GM19351 (cell line): ENCODE results near the gene MAGI1.
A peak's percentile ranks its signal among the peaks of the same experiment; 100 is the strongest.

Source experiments
- ATAC-seq: cut with Tn5 transposase; IDR thresholded peaks from one replicate; pipeline ENCODE4 v1.9.1; 2021; ENCODE audit warnings: mild to moderate bottlenecking, moderate library complexity; ENCODE audit not compliant: unreplicated experiment

Gene MAGI1

DNA sequence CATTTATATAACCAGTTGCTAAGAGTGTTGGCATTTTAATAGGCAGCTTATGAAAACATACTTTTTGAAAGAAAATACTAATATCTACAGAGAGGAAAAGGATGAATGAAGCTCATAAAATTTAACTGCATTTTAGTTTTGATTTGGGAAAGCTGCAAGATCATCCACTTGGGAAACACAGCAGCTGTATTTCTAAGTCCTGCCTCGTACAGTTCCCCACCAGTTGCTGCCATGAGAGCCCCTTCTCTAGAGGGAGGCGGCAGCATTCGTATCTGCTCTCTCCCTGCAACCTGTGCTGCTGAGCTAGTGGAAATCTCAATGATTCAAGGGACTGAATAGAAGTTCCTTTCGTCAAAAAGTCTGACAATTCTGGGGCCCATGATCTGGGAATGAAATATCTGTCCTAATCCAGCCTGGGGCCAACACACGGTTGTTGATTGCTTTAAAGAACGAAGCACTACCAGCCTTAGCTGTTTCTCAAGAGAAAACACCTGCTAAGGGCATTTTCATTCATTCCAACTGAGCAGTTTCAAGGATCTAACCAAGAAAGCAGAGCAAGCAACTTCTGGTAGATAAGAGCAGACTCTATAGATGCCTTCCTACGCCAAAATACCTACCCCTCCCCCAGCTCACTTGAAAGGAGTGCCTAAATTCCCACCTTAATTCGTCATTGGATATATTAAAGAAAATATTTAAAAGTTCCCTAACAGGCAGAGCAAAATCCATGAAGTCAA is 223.7 kb downstream of the MAGI1 start:
- no peak for ATAC-seq

DNA sequence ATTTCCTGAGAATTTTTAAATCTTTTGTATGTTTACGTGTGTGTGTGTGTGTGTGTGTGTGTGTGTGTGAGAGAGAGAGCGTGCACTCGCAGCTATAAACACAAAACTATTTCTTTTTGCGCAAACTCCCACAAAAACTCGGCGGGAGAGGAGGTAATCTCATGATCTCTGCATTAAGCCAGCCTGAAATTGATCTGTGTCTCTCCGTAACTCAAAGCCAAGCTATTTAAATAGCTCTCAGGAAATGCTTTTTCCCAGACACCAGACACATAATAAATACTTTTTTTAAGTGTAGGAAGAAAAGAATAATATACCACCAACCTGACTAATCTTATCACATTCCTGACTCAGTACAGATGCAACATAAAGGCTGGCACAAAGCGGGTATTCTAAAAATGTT is 226.8 kb downstream of the MAGI1 start:
- no peak for ATAC-seq

DNA sequence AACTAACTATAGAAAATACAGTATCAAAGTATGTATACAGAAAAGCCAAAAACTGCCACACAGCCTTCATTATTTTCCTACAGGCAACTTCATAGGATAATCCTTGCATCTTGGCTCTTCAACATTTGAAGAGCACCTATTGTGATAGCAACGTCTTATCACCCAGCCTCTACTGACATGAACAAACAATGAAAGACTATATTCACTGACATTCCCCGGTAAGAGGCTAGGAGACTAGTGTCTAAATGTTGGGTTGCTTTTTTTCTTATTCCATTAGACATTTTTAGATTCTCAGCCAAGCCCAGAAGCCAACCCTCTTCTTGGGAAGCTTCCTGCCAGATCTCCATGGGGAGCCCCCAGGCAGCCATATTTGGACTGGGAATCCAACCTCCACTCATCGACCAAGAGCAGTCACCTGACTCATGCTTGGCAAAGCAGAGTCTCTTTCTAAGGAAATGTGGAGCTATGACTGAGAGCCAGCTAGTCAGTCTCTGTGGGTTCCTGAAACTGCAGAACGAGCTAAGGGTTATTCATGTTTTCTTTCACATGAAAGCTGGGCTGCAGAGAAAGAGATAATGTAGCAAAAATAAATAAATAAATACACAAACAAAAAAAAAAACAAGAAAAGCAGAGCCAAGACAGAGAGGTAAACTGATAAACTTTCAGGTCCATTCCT is 227.5 kb downstream of the MAGI1 start:
- no peak for ATAC-seq

DNA sequence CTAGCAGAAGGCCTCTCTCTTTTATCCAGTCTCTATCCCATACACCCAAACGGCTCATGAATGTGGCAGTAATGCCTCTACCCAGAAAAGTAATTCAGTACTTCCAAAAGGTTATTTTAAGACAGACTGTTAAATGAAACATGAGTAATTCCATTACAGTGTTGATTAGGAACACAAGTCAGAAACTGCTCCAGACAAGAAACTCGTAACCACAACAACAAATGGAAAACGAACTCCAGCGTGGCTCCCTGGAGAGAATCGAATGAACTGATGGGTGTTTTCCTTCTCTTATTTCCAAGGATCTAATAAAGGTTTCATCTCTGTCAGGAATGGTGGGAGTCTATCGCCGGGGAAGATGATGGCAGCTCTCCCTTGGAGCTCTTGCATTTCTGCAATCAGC is 228.4 kb downstream of the MAGI1 start:
- ATAC-seq = no peak

DNA sequence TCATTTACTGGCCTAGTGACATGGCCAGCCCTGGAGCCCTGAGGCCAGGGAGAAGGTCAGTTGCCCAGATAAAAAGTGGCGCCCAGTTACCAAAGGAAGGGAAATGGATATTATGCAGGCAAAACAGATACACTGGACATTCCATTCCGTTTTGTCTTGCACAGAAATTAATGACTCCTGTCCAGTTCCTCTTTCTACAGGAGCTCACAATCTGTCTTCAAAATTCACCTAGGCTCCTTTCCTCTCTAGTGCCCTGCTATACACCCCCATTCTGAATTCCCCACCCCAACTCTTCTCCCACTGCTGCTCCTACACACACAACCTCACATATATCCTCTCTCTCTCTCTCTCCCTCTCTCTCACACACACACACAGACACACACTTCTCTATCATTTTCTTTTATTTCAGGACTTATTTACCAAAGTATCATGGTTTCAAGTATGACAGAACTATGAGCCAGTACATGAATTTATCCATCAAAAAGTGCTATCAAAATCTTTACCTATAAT is 229.0 kb downstream of the MAGI1 start:
- no peak for ATAC-seq

DNA sequence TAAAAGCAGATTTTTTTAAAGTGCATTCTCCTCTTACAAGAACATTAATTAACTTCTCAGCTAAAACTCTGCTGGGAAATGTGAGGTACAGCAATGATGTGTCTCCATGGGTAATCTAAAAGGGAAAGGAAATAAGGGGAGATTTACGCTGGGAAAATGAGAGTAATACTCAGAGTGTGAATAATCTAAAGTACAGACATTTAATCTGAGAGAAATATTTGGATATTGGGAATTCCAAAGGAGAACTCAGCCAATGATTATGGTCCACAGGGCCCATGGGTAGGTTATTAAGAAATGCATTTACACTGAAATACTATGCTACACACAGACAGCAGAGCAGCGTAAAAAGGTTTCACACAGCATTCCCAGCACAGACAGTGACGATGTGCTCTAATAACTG is 229.9 kb downstream of the MAGI1 start:
- ATAC-seq = no peak

DNA sequence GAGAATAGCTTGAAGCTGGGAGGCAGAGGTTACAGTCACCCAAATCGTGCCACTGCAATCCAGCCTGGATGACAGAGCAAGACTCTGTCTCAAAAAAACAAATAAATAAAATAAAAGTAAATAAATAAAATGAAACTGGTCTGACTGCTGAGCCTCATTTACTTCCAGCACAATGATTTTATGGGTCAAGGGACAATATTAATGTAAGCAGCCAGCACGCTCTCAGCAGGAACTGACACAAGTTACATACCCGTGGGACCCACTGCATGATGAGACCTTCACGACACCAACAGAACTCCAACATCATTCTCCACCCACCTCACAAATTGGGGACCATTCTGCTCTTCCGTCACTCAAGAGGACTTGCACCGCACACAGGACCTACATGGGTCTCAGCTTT is 230.3 kb downstream of the MAGI1 start:
- no peak for ATAC-seq

DNA sequence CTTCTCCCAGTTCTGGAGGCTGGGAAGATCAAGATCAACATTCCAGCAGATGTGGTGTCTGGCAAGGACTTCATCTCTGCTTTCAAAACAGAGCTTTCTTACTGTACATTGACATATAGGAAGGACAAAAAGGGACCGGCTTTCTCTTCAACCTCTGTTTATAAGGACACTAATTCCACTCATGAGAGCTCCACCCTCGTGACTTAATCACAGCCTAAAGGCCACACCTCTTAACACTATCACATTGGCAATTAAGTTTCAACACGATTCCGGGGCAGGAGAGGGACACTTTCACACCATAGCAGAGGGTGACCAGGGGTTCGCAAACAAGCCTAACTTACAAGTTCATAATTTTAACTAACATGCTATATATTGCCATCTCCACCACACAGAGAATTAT is 231.5 kb downstream of the MAGI1 start:
- no peak for ATAC-seq

DNA sequence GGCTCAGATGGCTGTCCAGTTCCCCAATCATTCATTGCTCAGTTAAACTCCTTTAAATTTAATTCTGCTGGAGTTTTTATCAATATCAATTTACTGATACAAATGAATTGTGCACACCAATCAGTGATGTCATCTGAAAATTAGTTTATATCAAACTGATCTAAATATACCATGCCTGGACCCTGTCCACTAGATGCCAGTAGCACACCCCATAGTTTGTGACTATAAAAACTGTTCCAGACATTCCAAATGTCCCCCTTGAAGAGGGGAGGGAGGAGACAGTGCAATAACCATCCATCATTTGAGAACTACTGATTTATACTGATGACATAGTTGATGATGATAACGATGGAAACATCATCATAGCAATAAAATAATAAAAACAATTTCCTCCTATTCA is 232.1 kb downstream of the MAGI1 start:
- ATAC-seq = no peak

DNA sequence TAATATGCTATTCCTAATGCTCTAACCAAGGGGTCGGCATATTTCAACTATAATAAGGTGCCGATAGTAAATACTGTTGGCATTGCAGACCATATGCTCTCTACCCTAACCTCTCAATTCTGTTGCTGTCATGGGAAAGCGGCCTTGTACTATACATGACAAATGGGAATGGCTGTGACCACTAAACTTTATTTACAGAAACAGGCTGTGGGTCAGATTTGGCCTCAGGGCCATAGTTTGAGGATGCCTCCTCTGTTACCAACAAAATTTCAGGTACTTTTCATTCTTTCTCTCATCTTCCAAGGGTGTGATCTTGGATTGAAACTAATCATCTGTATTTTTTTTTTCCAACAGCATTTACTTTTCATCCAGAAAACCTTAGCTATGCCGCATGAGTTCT is 242.0 kb downstream of the MAGI1 start:
- no peak for ATAC-seq

DNA sequence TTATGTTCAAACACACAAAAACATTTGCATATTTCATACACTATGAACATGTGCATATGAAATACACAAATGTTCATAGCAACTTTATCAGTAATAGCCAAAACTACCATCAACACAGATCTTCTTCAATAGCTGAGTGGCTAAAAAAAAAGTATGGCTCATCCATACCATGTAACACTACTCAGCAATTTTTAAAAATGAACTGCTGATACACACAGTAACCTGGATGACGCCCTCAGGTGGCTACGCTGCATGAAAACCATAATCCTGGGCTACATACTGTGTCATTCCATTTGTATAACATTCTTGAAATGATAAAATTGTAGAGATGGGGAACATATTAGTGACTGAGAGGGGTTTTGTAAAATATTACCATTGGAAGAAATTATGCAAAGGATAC is 243.6 kb downstream of the MAGI1 start:
- ATAC-seq = no peak

DNA sequence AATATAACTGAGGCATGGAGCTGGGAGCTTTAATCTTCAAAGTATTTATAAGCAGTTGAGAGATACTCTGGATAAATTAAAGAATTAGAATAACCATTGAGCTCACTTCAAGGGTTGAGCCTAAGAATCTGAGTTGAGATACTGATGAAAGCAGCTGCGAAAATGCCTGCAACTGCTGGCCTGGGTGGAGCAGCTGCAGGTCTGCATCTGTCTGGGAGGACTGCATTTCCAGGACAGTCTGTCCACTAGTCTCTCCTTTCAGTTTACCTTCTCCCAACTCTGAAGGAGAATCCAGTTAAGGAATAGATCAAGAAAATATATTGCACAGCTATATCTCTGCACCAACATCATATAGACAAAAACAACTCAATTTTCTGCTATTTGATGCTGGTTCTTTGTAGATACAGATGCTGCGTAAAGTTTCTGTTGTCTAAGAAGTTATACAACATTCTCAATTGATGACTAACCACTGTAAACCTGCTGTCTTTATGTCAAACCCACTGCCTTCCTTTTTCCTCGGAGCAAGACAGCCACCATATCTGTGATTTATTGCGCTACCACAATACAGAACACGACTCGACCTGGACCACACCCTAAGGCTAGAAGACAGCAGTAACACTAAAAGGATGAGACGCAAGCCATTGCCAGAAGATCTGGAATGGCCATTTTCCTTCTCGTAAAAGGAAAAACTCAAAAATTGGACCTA is 245.1 kb downstream of the MAGI1 start:
- no peak for ATAC-seq

DNA sequence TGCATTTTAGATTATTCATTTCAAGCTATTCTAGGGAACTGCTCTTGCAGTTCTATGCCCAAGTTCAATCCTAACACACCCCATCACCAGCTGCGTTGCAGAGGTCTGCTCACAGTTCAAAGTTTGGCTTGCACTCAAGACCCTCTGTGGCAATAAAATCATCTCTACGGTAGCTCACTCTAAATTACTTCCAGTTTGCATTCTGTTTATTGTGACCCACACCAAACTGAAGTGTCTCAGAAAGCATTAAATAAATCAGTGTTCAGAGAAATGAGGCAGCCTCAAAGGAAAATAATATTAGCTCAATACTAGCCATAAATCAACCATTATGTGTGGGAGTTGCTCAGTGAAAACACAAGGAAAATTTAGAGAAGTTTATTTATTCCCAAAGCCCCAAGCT is 250.3 kb downstream of the MAGI1 start:
- no peak for ATAC-seq

DNA sequence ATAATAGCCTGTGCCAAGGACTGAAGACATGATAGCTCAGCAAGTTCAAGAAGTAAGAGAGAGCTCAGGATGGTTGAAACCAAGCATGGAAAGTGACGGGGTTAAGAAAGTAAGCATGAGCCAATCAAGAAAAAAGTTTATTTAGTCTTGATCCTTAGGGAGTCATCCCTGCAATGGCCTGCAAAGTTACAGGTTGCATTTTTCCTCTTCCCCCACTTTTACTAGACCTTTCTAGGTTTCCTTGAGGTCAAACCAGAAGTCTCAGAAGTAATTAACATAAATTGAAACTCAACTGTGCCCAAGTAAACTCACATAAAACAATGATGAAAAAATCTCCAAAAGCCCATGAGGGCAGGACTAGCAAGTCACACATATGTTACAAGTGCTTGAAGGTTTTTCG is 250.9 kb downstream of the MAGI1 start:
- ATAC-seq = no peak

DNA sequence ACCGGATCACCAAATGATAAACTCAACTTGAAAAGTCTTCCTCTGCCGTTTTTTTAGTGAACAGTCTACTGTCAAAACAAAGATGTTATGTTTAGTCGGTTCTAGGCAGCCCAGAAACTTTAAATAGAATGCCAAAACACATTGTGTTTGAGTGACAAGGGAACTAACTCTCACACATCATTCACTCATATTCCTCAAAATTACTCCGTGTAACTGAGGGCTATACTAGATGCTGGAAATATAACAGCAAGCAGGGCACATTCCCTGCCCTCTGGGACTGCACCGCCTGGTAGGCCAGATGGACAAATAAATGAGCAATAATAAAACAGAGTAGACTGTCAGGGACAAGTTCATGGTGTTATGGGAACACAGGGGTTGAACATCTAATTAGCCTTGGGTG is 251.4 kb downstream of the MAGI1 start:
- no peak for ATAC-seq

DNA sequence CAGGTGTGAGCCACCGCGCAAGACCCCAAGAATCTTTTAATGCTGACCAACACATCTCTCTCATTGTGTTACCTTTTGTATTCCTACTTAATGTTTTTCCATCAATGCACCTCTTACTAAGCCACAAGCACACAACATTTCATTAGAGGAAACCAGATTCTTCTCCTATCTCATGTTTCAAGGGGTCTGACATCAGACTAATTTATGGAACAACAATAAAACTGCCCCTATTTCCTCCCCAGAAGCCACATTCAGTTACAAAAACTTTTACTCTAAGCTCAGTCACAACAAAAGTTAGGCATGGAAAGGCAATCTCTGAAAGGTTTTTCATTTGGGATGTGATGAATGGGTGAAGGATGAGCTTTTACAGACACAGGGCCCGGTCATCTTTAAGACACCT is 251.8 kb downstream of the MAGI1 start:
- no peak for ATAC-seq

DNA sequence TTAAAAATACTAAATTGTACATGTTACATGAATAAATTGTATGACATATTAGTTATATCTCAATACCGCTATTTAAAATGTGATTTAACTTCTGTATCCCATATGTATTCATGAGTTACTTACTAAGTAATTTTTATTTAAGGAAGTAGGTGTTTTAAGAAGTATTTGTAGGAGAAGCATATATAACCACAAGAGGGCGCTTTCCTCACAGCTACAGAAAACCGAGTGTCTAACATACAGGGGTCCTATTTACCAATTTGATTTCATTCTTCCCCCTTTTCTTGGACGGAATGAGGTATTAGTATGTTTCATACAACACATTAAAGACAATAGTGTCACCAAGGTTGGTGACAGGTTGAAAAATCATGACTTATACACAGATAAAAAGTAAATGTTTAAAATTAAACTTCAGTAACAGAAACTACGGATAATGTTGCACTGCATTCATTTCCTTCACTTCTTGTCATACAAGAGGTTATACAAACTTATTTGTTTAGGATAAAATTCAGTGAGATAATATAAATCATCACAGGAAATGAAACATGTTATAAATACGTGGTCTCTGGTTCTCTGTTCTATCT is 253.6 kb downstream of the MAGI1 start:
- ATAC-seq = peak; percentile 56

DNA sequence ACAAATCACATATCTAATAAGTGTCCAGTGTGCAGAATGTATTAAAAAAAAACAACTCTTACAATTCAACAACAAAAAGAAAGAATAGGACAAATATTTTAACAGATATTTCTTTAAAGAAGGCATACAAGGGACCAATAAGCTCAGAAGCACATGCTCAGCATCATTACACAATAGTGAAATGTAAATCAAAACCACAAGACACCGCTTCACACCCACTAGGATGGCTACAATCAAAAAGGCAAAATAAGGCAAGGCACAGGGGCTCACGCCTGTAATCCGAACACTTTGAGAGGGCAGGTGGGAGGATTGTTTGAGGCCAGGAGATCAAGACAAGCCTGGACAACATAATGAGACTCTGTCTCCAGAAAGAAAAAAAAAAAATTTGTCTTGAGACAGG is 255.6 kb downstream of the MAGI1 start:
- ATAC-seq = no peak

DNA sequence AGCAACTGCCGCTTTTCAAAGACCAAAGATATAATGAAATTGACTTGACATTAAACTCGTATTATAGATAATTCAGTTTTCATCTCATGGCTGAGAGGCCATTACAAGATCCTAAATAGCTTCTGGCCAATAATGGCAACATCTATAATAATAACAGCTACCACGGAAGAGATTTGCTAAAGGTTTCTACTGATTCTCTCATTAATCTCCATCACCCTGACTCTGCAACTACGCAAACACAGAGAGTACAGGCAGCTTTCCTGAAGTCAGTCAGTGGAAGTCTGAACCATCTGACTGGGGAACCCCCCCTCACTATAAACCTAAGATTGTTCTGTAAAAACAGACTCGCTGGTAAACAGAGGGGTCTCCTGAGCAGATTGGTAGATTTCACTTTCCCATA is 257.1 kb downstream of the MAGI1 start:
- ATAC-seq = no peak

DNA sequence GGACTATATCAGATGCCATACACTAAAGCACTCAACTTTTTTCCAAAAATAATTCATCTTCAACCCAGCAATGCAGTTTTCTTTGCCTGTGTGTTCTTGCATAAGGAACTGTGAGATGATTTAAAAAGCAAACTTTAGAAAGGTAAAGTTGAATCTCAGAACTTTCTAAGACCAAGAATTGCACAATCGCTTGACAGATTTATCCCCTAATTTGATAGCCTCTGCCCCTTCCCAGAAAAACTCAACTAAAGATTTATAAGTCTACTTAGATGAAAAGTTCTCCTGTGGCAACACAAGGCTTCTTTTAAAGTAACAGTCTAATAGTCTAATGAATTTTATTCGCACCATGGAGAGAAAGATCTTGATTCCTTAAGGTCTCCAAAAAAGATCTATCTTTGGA is 259.3 kb downstream of the MAGI1 start:
- no peak for ATAC-seq

DNA sequence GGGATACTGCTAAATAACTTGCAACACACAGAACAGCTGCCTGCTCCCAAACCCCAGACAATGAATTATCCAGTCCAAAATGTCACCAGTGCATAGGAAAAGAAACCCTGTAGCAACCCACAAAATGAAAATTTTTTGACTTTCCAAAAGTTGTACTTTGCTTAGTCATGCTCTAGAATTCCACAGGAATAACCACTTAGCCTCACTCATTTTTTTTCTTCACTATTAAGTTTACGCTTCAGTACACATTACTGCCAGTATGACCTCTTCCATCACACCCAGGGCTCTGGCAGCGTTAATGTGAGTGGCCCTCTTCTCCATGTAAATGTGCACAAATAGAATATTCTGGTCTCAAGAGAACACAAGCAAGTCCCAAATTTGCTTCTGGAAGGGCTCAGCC is 259.8 kb downstream of the MAGI1 start:
- ATAC-seq = no peak

DNA sequence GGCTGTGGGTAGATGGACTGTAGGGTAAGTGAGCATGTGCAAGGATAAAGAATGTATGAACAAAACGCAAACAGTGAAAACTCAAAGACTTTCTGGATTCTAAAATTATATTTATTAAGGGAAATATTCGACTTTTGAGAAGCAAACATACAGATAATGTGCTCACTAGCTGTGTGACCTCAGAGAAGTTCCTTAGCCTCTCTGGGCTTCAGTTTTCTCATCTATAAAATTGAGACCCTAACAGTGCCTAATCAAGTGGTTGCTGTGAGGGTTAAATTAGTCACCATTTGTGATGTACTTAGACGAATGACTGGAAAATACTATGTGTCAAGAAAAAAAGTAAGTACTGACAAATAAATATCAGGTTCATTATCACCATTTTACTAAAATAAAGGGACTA is 261.7 kb downstream of the MAGI1 start:
- ATAC-seq = no peak
